ENCODE data around the gene DPP4.

Gene DPP4

GRCh38 chr2:161976917-161977316, 97.1 kb downstream of the DPP4 start:
- ATAC-seq, result no peak
- no peak for TF ChIP-seq ZFP3 (CRISPR knock-in tag; IDR thresholded peaks at IDR 0.05)
- TF ChIP-seq ISL1 (CRISPR knock-in tag; IDR thresholded peaks at IDR 0.05), result no peak
- TF ChIP-seq SNAI2 (CRISPR knock-in tag; IDR thresholded peaks at IDR 0.05), result no peak
- TF ChIP-seq ZC3H10 (CRISPR knock-in tag; IDR thresholded peaks at IDR 0.05), result no peak
- TF ChIP-seq OSR1 (CRISPR knock-in tag; IDR thresholded peaks at IDR 0.05), result no peak
- no peak for TF ChIP-seq ZFP30 (CRISPR knock-in tag; IDR thresholded peaks at IDR 0.05)
- no peak for TF ChIP-seq CSDC2 (CRISPR knock-in tag; IDR thresholded peaks at IDR 0.05)
- TF ChIP-seq TOX (CRISPR knock-in tag; IDR thresholded peaks at IDR 0.05; ENCODE audit: borderline replicate concordance), result no peak
- no peak for TF ChIP-seq TSHZ2 (CRISPR knock-in tag; IDR thresholded peaks at IDR 0.05)
- TF ChIP-seq BACH2 (CRISPR knock-in tag; IDR thresholded peaks at IDR 0.05; ENCODE audit: borderline replicate concordance), result no peak
- no peak for TF ChIP-seq PPARA (CRISPR knock-in tag; IDR thresholded peaks at IDR 0.05; ENCODE audit: borderline replicate concordance)
- TF ChIP-seq ESRRG (CRISPR knock-in tag; IDR thresholded peaks at IDR 0.05), result no peak
- TF ChIP-seq RARB (CRISPR knock-in tag; IDR thresholded peaks at IDR 0.05), result no peak
- TF ChIP-seq CSRNP3 (CRISPR knock-in tag; IDR thresholded peaks at IDR 0.05), result no peak
- TF ChIP-seq PATZ1 (CRISPR knock-in tag; IDR thresholded peaks at IDR 0.05; ENCODE audit: borderline replicate concordance), result no peak
- TF ChIP-seq ZNF8 (CRISPR knock-in tag; IDR thresholded peaks at IDR 0.05), result no peak
- TF ChIP-seq ZNF70 (CRISPR knock-in tag; IDR thresholded peaks at IDR 0.05), result no peak
- TF ChIP-seq ARNTL (CRISPR knock-in tag; IDR thresholded peaks at IDR 0.05; ENCODE audit: borderline replicate concordance, low read depth), result no peak
- TF ChIP-seq CREB5 (CRISPR knock-in tag; IDR thresholded peaks at IDR 0.05; ENCODE audit: low read depth), result no peak

GRCh38 chr2:161976295-161976694, 97.7 kb downstream of the DPP4 start:
- TF ChIP-seq SNAI2 (CRISPR knock-in tag; IDR thresholded peaks at IDR 0.05) (no peak), GLIS3 (CRISPR knock-in tag; IDR thresholded peaks at IDR 0.05) (no peak), PPARA (CRISPR knock-in tag; IDR thresholded peaks at IDR 0.05; ENCODE audit: borderline replicate concordance) (no peak), ZFP3 (CRISPR knock-in tag; IDR thresholded peaks at IDR 0.05) (no peak), ZFP30 (CRISPR knock-in tag; IDR thresholded peaks at IDR 0.05) (no peak), ISL1 (CRISPR knock-in tag; IDR thresholded peaks at IDR 0.05) (no peak), OSR1 (CRISPR knock-in tag; IDR thresholded peaks at IDR 0.05) (no peak), ESRRG (CRISPR knock-in tag; IDR thresholded peaks at IDR 0.05) (no peak), ARNTL (CRISPR knock-in tag; IDR thresholded peaks at IDR 0.05; ENCODE audit: borderline replicate concordance, low read depth) (no peak), ZNF565 (CRISPR knock-in tag; conservative IDR thresholded peaks at IDR 0.05; ENCODE audit: low read depth) (no peak), CSRNP3 (CRISPR knock-in tag; IDR thresholded peaks at IDR 0.05) (no peak), TCF4 (CRISPR knock-in tag; IDR thresholded peaks at IDR 0.05; ENCODE audit: borderline replicate concordance) (no peak), POU6F1 (CRISPR knock-in tag; IDR thresholded peaks at IDR 0.05; ENCODE audit: borderline replicate concordance, low read depth) (no peak), TSHZ2 (CRISPR knock-in tag; IDR thresholded peaks at IDR 0.05) (no peak), TOX (CRISPR knock-in tag; IDR thresholded peaks at IDR 0.05; ENCODE audit: borderline replicate concordance) (no peak), ZNF70 (CRISPR knock-in tag; IDR thresholded peaks at IDR 0.05) (no peak)
- no peak for ATAC-seq
